HepG2 (cell line): ENCODE measurements around the gene HAGH. TPM values are rescaled to one million over a fixed set of nuclear protein-coding genes. Genes with fewer than 3 reads are reported as not detected.

ENCODE experiments used
- CBX5 ChIP-seq: sonication (generic); formaldehyde crosslinking; IDR thresholded peaks from 2 replicates; pipeline ENCODE4 v1.4.0; 2020; ENCODE audit warnings: missing genetic modification reagents, borderline replicate concordance
- DR1 ChIP-seq: sonication (generic); formaldehyde crosslinking; IDR thresholded peaks from 2 replicates; pipeline ENCODE4 v1.8.0; 2021; ENCODE audit warnings: mild to moderate bottlenecking, missing genetic modification reagents, inconsistent platforms
- GLI4 ChIP-seq: sonication (generic); formaldehyde crosslinking; IDR thresholded peaks from 2 replicates; pipeline ENCODE4 v1.5.1; 2020; ENCODE audit warnings: missing genetic modification reagents, mild to moderate bottlenecking, moderate library complexity, borderline replicate concordance
- PCBP2 ChIP-seq: fragments of 200-400 bp; formaldehyde crosslinking; optimal IDR thresholded peaks from 2 replicates; pipeline ENCODE3; 2018; ENCODE audit warnings: low read length, low read depth; ENCODE audit not compliant: poor library complexity, severe bottlenecking
- SRY ChIP-seq: sonication (generic); formaldehyde crosslinking; IDR thresholded peaks from 2 replicates; pipeline ENCODE4 v1.8.0; 2022; ENCODE audit warnings: mild to moderate bottlenecking, missing genetic modification reagents
- TOPORS ChIP-seq: sonication (generic); formaldehyde crosslinking; IDR thresholded peaks from 2 replicates; pipeline ENCODE4 v1.8.0; 2023; ENCODE audit warnings: mild to moderate bottlenecking, missing genetic modification reagents
- ZFP36L1 ChIP-seq: sonication (generic); formaldehyde crosslinking; IDR thresholded peaks from 2 replicates; pipeline ENCODE4 v1.8.0; 2022; ENCODE audit warnings: mild to moderate bottlenecking, missing genetic modification reagents, moderate library complexity
- ZNF335 ChIP-seq: sonication (generic); formaldehyde crosslinking; IDR thresholded peaks from 2 replicates; pipeline ENCODE4 v1.4.0; 2020; ENCODE audit warnings: missing genetic modification reagents
- ZNF350 ChIP-seq: sonication (generic); formaldehyde crosslinking; IDR thresholded peaks from 2 replicates; pipeline ENCODE4 v1.4.0; 2020; ENCODE audit warnings: mild to moderate bottlenecking, low read depth, missing genetic modification reagents, borderline replicate concordance
- ZNF501 ChIP-seq: sonication (generic); formaldehyde crosslinking; IDR thresholded peaks from 2 replicates; pipeline ENCODE4 v1.5.1; 2020; ENCODE audit warnings: mild to moderate bottlenecking, moderate library complexity, missing genetic modification reagents
- ZSCAN9 ChIP-seq: IDR thresholded peaks from 2 replicates; pipeline ENCODE4 v1.6.1; 2016; ENCODE audit warnings: borderline replicate concordance
- polyA plus RNA-seq, 8 experiments: library from polyadenylated mRNA; depleted of rRNA in 3 of 8; stranded (reverse) in 7 of 8; unstranded in 1 of 8; fragments of >200 nt; fragmentation: Illumina TruSeq in 4 of 8; extraction: Trizol in 4 of 8; gene quantifications; 2 replicates each; pipeline versions ENCODE4 v1.2.1 to v1.2.3, GENCODE V29; 2011 to 2016; ENCODE audit warnings: low read depth in 4 of 8, missing spikeins in 1 of 8, mixed read lengths in 1 of 8; ENCODE audit not compliant: insufficient read depth in 1 of 8
- total RNA-seq, 5 experiments: library from RNA; depleted of rRNA; stranded (reverse); fragments of >200 nt; fragmentation: Illumina TruSeq; extraction: Trizol; gene quantifications; 2 replicates each; pipeline ENCODE4 v1.2.3, GENCODE V29; 2016; ENCODE audit warnings: low read depth in 1 of 5
- TF ChIP-seq, protein P1 (sequence below), 2 experiments: sonication (generic) in 1 of 2; formaldehyde crosslinking in 1 of 2; IDR thresholded peaks; 2 replicates each; pipeline versions ENCODE4 v1.4.0 to v1.6.1; 2016 to 2020; ENCODE audit warnings: borderline replicate concordance in 1 of 2, low read depth in 1 of 2, mild to moderate bottlenecking in 1 of 2, missing genetic modification reagents in 1 of 2
- TF ChIP-seq, protein P2 (sequence below): fragments of 450-650 bp; IDR thresholded peaks from 2 replicates; pipeline ENCODE4 v1.6.1; 2017; ENCODE audit warnings: mild to moderate bottlenecking
- TF ChIP-seq, protein P3 (sequence below): sonication (generic); formaldehyde crosslinking; IDR thresholded peaks from 2 replicates; pipeline ENCODE4 v1.9.0; 2021; ENCODE audit warnings: missing genetic modification reagents, borderline replicate concordance
- TF ChIP-seq, protein P4 (sequence below): sonication (generic); formaldehyde crosslinking; IDR thresholded peaks from 2 replicates; pipeline ENCODE4 v1.8.1; 2023; ENCODE audit warnings: mild to moderate bottlenecking, missing genetic modification reagents

The HAGH gene
- total and polyA plus RNA-seq, 2 of the 13 experiments (the other 11 are each of a cell fraction or from before 2014, with no cell fraction given): 70.4 to 95.4 TPM

DNA sequence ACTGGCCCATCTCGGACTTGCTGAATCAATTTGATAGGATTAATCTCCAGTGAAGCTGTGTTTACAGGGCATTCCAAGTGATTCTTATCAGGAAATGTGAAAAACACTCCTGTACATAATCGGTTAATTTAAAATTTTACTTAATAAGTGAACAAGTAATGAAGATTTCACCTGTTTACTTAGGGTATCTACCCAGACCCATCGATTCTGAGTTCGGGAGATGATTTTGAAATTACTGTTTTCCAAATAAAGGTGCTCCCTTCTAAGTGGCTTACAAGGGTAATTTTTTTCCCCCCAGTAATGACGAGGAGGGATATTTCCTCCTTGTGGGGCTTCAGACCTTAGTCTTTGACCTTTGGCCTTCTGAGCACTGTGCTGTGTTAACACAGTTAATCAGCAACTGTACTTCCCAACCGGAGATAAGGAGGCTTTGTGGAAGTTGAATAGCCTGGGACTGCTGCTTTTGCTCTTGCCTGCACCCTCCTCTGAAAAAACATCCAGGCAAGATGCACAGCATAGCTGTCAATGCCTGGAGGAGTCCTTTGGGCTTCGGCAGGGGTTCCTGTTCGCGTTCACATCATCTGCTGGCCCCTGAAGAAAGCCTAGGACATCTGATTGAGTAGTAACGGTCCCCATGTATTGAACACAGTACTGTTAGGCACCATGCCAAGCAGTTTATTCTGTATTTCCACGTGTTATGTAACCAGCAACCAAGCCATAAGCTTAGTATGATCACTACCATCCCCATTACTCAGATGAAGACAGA, 2.2 kb upstream of the HAGH start (continued):
- TF ChIP-seq, protein P1, sequence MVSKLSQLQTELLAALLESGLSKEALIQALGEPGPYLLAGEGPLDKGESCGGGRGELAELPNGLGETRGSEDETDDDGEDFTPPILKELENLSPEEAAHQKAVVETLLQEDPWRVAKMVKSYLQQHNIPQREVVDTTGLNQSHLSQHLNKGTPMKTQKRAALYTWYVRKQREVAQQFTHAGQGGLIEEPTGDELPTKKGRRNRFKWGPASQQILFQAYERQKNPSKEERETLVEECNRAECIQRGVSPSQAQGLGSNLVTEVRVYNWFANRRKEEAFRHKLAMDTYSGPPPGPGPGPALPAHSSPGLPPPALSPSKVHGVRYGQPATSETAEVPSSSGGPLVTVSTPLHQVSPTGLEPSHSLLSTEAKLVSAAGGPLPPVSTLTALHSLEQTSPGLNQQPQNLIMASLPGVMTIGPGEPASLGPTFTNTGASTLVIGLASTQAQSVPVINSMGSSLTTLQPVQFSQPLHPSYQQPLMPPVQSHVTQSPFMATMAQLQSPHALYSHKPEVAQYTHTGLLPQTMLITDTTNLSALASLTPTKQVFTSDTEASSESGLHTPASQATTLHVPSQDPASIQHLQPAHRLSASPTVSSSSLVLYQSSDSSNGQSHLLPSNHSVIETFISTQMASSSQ (IDR thresholded peaks at IDR 0.05; ENCODE audit: low read depth): peak; percentile 83
- TF ChIP-seq, protein P1 (CRISPR knock-in tag; IDR thresholded peaks at IDR 0.05; ENCODE audit: borderline replicate concordance): peak; percentile 93
- TF ChIP-seq ZNF350 (CRISPR knock-in tag): peak; percentile 60; the same call in 1 of the 2 replicates
- TF ChIP-seq, protein P2, sequence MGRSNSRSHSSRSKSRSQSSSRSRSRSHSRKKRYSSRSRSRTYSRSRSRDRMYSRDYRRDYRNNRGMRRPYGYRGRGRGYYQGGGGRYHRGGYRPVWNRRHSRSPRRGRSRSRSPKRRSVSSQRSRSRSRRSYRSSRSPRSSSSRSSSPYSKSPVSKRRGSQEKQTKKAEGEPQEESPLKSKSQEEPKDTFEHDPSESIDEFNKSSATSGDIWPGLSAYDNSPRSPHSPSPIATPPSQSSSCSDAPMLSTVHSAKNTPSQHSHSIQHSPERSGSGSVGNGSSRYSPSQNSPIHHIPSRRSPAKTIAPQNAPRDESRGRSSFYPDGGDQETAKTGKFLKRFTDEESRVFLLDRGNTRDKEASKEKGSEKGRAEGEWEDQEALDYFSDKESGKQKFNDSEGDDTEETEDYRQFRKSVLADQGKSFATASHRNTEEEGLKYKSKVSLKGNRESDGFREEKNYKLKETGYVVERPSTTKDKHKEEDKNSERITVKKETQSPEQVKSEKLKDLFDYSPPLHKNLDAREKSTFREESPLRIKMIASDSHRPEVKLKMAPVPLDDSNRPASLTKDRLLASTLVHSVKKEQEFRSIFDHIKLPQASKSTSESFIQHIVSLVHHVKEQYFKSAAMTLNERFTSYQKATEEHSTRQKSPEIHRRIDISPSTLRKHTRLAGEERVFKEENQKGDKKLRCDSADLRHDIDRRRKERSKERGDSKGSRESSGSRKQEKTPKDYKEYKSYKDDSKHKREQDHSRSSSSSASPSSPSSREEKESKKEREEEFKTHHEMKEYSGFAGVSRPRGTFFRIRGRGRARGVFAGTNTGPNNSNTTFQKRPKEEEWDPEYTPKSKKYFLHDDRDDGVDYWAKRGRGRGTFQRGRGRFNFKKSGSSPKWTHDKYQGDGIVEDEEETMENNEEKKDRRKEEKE: no peak
- TF ChIP-seq ZNF335: 0 out of 2 replicates have a peak, but pooled peaks have one; percentile 54
- peak; percentile 53; the same call in 1 of the 2 replicates for TF ChIP-seq TOPORS (CRISPR knock-in tag)
- TF ChIP-seq ZFP36L1 (CRISPR knock-in tag): no peak
- TF ChIP-seq SRY (CRISPR knock-in tag): no peak; the same call in 1 of the 2 replicates
- TF ChIP-seq, protein P3, sequence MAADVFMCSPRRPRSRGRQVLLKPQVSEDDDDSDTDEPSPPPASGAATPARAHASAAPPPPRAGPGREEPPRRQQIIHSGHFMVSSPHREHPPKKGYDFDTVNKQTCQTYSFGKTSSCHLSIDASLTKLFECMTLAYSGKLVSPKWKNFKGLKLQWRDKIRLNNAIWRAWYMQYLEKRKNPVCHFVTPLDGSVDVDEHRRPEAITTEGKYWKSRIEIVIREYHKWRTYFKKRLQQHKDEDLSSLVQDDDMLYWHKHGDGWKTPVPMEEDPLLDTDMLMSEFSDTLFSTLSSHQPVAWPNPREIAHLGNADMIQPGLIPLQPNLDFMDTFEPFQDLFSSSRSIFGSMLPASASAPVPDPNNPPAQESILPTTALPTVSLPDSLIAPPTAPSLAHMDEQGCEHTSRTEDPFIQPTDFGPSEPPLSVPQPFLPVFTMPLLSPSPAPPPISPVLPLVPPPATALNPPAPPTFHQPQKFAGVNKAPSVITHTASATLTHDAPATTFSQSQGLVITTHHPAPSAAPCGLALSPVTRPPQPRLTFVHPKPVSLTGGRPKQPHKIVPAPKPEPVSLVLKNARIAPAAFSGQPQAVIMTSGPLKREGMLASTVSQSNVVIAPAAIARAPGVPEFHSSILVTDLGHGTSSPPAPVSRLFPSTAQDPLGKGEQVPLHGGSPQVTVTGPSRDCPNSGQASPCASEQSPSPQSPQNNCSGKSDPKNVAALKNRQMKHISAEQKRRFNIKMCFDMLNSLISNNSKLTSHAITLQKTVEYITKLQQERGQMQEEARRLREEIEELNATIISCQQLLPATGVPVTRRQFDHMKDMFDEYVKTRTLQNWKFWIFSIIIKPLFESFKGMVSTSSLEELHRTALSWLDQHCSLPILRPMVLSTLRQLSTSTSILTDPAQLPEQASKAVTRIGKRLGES (CRISPR knock-in tag): 0 out of 2 replicates have a peak, but pooled peaks have one; percentile 19
- 0 out of 2 replicates have a peak, but pooled peaks have one; percentile 18 for TF ChIP-seq ZNF501 (CRISPR knock-in tag)
- TF ChIP-seq ZSCAN9 (CRISPR knock-in tag): peak; percentile 45; the same call in 1 of the 2 replicates
- no peak for TF ChIP-seq PCBP2
- TF ChIP-seq GLI4 (CRISPR knock-in tag): no peak
- TF ChIP-seq, protein P4, sequence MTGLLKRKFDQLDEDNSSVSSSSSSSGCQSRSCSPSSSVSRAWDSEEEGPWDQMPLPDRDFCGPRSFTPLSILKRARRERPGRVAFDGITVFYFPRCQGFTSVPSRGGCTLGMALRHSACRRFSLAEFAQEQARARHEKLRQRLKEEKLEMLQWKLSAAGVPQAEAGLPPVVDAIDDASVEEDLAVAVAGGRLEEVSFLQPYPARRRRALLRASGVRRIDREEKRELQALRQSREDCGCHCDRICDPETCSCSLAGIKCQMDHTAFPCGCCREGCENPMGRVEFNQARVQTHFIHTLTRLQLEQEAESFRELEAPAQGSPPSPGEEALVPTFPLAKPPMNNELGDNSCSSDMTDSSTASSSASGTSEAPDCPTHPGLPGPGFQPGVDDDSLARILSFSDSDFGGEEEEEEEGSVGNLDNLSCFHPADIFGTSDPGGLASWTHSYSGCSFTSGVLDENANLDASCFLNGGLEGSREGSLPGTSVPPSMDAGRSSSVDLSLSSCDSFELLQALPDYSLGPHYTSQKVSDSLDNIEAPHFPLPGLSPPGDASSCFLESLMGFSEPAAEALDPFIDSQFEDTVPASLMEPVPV (CRISPR knock-in tag): peak; percentile 54; the same call in 1 of the 2 replicates
- no peak for TF ChIP-seq DR1 (CRISPR knock-in tag)
- peak; percentile 23; the same call in 1 of the 2 replicates for TF ChIP-seq CBX5 (CRISPR knock-in tag)
